ENCODE data around the gene PDE1C.

PDE1C gene

DNA sequence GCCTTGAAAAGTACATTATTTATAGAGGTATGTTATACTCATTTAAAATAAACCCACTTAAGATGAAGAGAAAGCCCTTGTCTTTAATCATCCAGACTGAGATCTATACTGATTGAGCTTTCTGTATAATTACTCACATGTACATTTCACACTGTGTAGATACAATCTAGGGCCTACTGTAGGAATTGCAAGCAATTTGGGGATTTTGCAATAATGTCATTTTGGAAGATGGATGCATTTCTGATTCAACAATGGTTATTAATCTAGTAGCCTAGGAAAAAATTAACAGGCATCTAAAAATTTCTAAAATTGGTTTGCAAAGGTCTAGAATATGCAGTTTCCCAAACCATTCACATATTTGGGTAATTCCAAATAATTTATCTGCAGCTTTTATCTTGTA lies 132.2 kb downstream of the PDE1C start:
- DNase-seq (ENCODE audit: low spot score) = no peak
- Histone ChIP-seq H3K27ac (no peak overlapping the region), H3K4me3 (no peak overlapping the region)
- TF ChIP-seq, protein P1, sequence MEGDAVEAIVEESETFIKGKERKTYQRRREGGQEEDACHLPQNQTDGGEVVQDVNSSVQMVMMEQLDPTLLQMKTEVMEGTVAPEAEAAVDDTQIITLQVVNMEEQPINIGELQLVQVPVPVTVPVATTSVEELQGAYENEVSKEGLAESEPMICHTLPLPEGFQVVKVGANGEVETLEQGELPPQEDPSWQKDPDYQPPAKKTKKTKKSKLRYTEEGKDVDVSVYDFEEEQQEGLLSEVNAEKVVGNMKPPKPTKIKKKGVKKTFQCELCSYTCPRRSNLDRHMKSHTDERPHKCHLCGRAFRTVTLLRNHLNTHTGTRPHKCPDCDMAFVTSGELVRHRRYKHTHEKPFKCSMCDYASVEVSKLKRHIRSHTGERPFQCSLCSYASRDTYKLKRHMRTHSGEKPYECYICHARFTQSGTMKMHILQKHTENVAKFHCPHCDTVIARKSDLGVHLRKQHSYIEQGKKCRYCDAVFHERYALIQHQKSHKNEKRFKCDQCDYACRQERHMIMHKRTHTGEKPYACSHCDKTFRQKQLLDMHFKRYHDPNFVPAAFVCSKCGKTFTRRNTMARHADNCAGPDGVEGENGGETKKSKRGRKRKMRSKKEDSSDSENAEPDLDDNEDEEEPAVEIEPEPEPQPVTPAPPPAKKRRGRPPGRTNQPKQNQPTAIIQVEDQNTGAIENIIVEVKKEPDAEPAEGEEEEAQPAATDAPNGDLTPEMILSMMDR (IDR thresholded peaks at IDR 0.05) = no peak

DNA sequence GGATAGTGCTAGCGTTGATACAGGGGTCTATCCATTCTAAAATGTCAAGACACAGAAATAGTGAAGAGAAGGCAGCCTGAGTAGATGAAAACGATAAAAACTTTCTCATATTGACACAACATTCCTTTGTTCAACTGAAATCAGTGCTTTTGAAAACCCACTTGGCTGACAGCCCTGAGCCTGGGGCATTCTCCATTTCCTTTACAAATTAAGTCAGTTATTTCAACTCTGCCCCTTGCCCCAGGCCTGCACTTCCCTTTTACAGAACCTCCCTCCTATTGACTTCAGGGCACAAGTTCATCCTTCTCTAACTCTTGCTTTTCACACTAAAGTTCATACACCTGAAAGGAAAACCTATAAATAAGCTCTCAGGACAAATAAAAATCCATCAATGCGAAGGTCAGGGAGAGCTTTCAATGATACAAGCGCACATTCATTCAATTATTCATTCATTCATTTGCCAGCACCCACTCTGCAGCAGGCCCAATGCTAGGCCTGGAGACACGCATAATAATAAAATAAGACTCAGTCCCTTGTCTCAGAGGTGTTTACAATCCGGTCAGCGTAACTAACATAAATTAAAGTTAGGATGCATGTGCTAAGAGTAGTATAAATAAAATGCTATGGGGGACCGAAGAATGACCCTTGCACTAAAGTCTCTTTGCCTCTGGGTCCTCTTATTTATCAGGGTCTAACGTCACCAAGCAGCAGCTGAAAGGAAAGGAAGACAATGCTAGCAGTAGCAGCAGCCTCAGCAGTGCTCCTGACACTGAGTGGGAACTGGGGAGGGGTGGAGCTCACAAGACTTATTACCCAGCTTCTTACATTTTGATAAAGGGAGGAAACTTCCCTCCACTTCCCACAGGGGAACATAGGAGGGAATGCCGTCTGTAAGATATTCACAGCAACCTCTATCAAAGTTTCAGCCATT lies 134.8 kb downstream of the PDE1C start:
- Histone ChIP-seq H3K4me3 (no peak overlapping the region), H3K27ac (no peak overlapping the region)
- no peak for DNase-seq (ENCODE audit: low spot score)
- TF ChIP-seq, protein P1 (IDR thresholded peaks at IDR 0.05) = no peak

DNA sequence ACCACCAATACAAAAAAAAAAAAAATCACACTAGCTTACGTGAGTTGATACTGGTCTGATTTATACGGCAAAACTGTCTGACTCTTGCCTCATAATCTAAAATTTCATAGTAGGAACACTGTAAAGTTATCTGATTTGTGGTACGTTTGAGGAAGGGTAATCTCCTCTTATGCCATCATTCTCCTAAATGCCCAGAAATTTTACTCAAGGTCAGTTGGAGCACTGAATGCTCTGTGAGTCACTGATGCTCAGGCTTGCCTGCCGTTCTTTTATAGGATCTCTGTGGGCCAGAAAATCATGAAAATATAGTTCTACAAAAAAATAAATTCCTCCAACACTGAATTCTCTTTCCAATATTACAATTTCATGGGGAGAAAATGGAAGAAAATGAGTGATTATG lies 135.7 kb downstream of the PDE1C start:
- Histone ChIP-seq H3K4me3 (no peak overlapping the region), H3K27ac (no peak overlapping the region)
- DNase-seq (ENCODE audit: low spot score) = no peak
- TF ChIP-seq, protein P1 (IDR thresholded peaks at IDR 0.05) = no peak

DNA sequence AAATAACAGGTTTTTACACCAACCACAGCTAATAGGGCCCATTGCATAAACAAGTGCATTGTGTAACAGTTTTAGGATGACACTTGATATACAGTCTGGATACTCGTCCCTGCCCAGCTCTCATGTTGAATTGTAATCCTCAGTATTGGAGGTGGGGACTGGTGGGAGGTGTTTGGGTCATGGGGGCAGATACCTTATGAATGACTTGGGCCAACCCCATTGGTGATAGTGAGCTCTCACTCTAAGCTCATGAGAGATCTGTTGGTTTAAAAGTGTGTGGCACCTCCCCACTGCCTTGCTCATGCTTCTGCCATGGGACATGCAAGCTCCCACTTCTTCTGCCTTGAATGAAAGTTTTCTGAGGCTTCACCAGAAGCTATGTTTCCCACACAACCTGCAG lies 136.7 kb downstream of the PDE1C start:
- H3K4me3 ChIP-seq = no peak overlapping the region
- TF ChIP-seq, protein P1 (IDR thresholded peaks at IDR 0.05) = no peak
- no peak overlapping the region for H3K27ac ChIP-seq
- DNase-seq (ENCODE audit: low spot score) = no peak

DNA sequence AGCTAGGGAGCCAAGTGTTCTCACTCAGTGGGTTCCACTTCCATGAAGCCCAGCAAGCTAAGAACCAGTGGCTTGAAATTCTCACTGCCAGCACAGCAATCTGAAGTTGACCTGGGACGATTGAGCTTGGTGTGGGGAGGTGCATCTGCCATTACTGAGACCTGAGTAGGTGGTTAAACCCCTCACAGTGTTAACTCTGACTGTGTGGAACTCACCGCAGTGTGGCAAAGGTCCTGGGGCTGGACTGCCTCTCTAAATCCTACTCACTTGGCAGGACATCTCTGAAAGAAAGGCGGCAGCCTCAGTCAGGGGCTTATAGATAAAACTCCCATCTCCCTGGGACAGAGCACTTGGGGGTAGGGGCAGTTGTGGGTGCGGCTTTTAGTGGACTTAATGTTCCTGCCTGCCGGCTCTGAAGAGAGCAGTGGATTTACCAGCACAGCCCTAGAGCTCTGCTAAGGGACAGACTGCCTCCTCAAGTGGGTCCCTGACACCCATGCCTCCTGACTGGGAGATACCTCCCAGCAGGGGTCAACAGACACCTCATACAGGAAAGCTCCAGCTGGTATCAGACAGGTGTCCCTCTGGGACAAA lies 143.1 kb downstream of the PDE1C start:
- no peak overlapping the region for H3K27ac ChIP-seq

DNA sequence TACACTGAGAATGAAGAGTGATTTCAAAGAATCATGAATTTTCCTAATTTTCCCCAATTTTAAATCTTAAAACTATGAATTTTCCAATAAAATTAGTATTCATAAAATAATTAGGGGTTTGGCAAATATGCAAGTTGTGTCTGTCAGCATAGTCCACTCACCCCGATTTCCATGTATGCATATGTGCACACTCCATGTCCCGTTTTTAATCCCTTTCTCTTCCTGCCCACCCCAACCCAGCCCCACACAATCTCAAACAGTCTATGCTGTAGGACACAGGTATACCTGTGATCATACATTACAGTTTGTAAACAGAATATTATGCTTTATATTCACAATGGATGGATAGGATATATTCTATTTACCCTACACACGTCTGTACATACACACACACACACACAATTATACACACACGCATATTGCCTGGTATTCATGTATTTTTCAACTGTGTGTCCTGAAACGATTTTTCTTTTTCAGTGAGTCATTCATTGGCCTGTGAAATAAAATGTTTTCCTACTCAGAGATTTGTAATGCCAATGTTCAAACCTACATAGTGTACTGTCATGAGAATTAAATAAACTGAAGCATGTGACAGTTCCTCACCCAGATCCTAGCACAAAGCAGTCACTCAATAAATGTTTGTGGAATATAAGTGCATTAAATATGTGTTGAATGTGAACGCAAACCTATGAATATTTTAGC lies 144.3 kb downstream of the PDE1C start:
- H3K4me3 ChIP-seq = no peak overlapping the region
- TF ChIP-seq, protein P1 (IDR thresholded peaks at IDR 0.05) = no peak
- no peak overlapping the region for H3K27ac ChIP-seq
- no peak for DNase-seq (ENCODE audit: low spot score)

More for the DNA sequence above, 143.1 kb downstream of the PDE1C start:
- TF ChIP-seq, protein P1 (IDR thresholded peaks at IDR 0.05) = no peak
- no peak for DNase-seq (ENCODE audit: low spot score)
- H3K4me3 ChIP-seq = no peak overlapping the region
